ENCODE results near the gene PCYT2. TPM values are rescaled to one million over a fixed set of nuclear protein-coding genes. Genes with fewer than 3 reads are reported as not detected.
A peak's percentile ranks its signal among the peaks of the same experiment; 100 is the strongest.

Gene PCYT2
- total RNA-seq, 1 donor from 2014 or later, result 39.7 TPM

DNA sequence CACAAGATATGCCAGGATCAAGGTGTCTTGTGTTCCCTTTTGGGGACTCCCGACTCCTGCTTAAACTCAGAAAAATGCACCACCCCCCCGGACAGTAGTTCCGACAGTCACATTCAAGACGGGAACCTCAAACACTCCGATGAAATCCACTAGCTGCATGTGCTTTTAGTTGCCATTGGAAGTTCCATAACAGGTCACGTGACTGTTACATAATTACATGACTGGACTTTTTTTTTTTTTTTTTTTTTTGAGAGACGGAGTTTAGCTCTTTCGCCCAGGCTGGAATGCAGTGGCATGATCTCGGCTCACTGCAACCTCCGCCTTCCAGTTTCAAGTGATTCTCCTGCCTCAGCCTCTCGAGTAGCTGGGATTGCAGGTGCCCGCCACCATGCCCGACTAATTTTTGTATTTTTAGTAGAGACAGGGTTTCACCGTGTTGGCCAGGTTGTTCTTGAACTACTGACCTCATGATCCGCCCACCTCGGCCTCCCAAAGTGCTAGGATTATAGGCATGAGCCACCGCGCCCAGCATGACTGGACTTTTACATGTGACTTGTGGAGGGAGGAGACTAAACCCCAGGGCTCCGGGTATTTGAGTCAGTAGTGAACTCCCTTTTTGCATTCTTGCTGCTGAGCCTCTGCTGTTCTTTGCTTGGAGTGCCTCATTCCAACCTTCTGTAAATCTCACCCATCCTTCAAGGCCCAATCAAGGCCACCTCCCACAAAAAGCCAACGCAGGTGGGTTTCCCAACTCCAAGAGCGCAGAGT, 5.2 kb upstream of the PCYT2 start:
- Histone ChIP-seq H3K36me3 (peaks cover 70% of the 10 kb centered on the region), H3K27ac (peak overlapping the region; percentile 13), H3K27me3 (ENCODE audit: low read depth) (no peaks in the 10 kb centered on the region), H3K9me3 (no peaks in the 10 kb centered on the region), H3K4me1 (peaks cover 43% of the 10 kb centered on the region), H3K4me3 (peak overlapping the region; percentile 93)
- intact Hi-C loops (cut with DNase I), result no loop called here
- ATAC-seq (no peak), DNase-seq (no peak)
- no peak for TF ChIP-seq CTCF (IDR thresholded peaks at IDR 0.05)

DNA sequence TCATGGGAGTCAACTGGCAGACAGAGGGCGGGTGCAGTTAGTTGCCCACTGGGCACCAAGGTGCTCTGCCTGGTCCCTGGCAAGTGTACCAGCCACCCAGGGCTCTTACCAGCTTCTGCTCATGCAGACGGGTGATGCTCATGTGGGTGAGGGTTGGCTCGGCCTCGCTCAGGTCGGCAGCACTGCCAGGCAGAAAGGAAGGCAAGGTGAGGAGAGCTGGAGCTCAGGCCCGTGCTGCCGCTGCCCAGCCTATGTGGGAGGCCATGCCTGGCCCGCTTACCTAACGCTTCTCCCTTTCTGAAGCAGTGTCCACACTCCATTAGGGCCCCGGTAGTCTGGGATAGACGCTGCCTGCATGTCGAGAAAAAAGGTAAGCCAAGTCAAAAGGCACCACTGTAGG, 4.1 kb upstream of the PCYT2 start:
- H3K27me3 ChIP-seq (ENCODE audit: low read depth), result no peaks in the 10 kb centered on the region
- H3K4me3 ChIP-seq, result no peak overlapping the region
- H3K36me3 ChIP-seq, result peaks cover 59% of the 10 kb centered on the region
- no peak overlapping the region for H3K27ac ChIP-seq
- no peak for TF ChIP-seq CTCF (IDR thresholded peaks at IDR 0.05)
- DNase-seq (no peak), ATAC-seq (no peak)
- intact Hi-C loops (cut with DNase I), result no loop called here
- H3K9me3 ChIP-seq, result no peaks in the 10 kb centered on the region
- peaks cover 39% of the 10 kb centered on the region for H3K4me1 ChIP-seq

GRCh38 chr17:81914103-81914850, 3.1 kb upstream of the PCYT2 start:
- H3K27me3 ChIP-seq (ENCODE audit: low read depth), result no peaks in the 10 kb centered on the region
- H3K4me1 ChIP-seq, result peaks cover 42% of the 10 kb centered on the region
- H3K36me3 ChIP-seq, result peaks cover 49% of the 10 kb centered on the region
- no peaks in the 10 kb centered on the region for H3K9me3 ChIP-seq
- no peak overlapping the region for H3K4me3 ChIP-seq
- TF ChIP-seq CTCF (IDR thresholded peaks at IDR 0.05), result no peak
- H3K27ac ChIP-seq, result no peak overlapping the region
- DNase-seq (no peak), ATAC-seq (no peak)
- intact Hi-C loops (cut with DNase I), result no loop called here

GRCh38 chr17:81913394-81914102, 2.3 kb upstream of the PCYT2 start:
- ATAC-seq (no peak), DNase-seq (no peak)
- no peak overlapping the region for H3K27ac ChIP-seq
- H3K4me1 ChIP-seq, result peaks cover 38% of the 10 kb centered on the region
- intact Hi-C loops (cut with DNase I), result no loop called here
- H3K36me3 ChIP-seq, result peaks cover 51% of the 10 kb centered on the region
- H3K4me3 ChIP-seq, result no peak overlapping the region
- no peaks in the 10 kb centered on the region for H3K27me3 ChIP-seq (ENCODE audit: low read depth)
- no peak for TF ChIP-seq CTCF (IDR thresholded peaks at IDR 0.05)
- H3K9me3 ChIP-seq, result no peaks in the 10 kb centered on the region

GRCh38 chr17:81912441-81913309, 1.5 kb upstream of the PCYT2 start:
- peaks cover 57% of the 10 kb centered on the region for H3K36me3 ChIP-seq
- H3K27me3 ChIP-seq (ENCODE audit: low read depth), result no peaks in the 10 kb centered on the region
- H3K4me3 ChIP-seq, result no peak overlapping the region
- intact Hi-C loops (cut with DNase I), result no loop called here
- H3K4me1 ChIP-seq, result peaks cover 33% of the 10 kb centered on the region
- ATAC-seq (no peak), DNase-seq (no peak)
- no peak overlapping the region for H3K27ac ChIP-seq
- no peaks in the 10 kb centered on the region for H3K9me3 ChIP-seq
- no peak for TF ChIP-seq CTCF (IDR thresholded peaks at IDR 0.05)

Data from lower lobe of right lung (tissue), 2 donors.